Common myeloid progenitor, CD34-positive (primary cell): ENCODE measurements around the gene EXOSC6. TPM values are rescaled to one million over a fixed set of nuclear protein-coding genes. Genes with fewer than 3 reads are reported as not detected.
A peak's percentile ranks its signal among the peaks of the same experiment; 100 is the strongest.
"Not testable (repeated sequence)": the region's sequence is repeated elsewhere in the genome, so short reads cannot be mapped to it uniquely, and the experiment has no call there.

Experiments used
- CTCF ChIA-PET: fragments of 350-600 bp; sonication (Branson Sonifier 250); formaldehyde crosslinking; loops from one replicate; lab custom pipeline; 2021; ENCODE audit warnings: antibody characterized with exemption; lab: Charles Lee
- POLR2A ChIA-PET: fragments of 350-600 bp; sonication (Branson Sonifier 250); formaldehyde crosslinking; loops from one replicate; lab custom pipeline; 2021; ENCODE audit warnings: antibody characterized with exemption; lab: Charles Lee
- DNase-seq, 3 donors: peaks; one replicate each; pipeline versions ENCODE4 v3.0.0 to v3.0.0-alpha.2; 2013
- H3K27ac ChIP-seq, 2 experiments: 1 replicate in 1 of 2; 2 replicates in 1 of 2; pipeline ENCODE4 v1.7.0; 2013; ENCODE audit warnings: inconsistent platforms in 2 of 2, low read length in 2 of 2, mild to moderate bottlenecking in 2 of 2, low read depth in 1 of 2, moderate library complexity in 1 of 2; ENCODE audit not compliant: severe bottlenecking in 2 of 2, insufficient read depth in 1 of 2, poor library complexity in 1 of 2
- H3K27me3 ChIP-seq, 5 experiments: replicated peaks in 2 of 5; 1 replicate in 3 of 5; 2 replicates in 2 of 5; pipeline versions ENCODE4 v1.6.1 to v1.7.0; 2013; ENCODE audit warnings: low read length in 4 of 5, mild to moderate bottlenecking in 2 of 5, moderate library complexity in 2 of 5, inconsistent platforms in 1 of 5; ENCODE audit not compliant: insufficient read depth in 5 of 5, control insufficient read depth in 4 of 5
- H3K36me3 ChIP-seq, 4 experiments: 1 replicate in 2 of 4; 2 replicates in 2 of 4; pipeline versions ENCODE4 v1.6.1 to v1.7.0; 2013; ENCODE audit warnings: low read length in 3 of 4, control low read depth in 1 of 4, mild to moderate bottlenecking in 1 of 4; ENCODE audit not compliant: control insufficient read depth in 4 of 4, insufficient read depth in 4 of 4
- H3K4me1 ChIP-seq, 4 experiments: 1 replicate in 3 of 4; 2 replicates in 1 of 4; pipeline versions ENCODE4 v1.6.1 to v1.7.1; 2013; ENCODE audit warnings: low read length in 3 of 4, mild to moderate bottlenecking in 3 of 4, control low read depth in 1 of 4, inconsistent platforms in 1 of 4, moderate library complexity in 1 of 4; ENCODE audit not compliant: control insufficient read depth in 4 of 4, insufficient read depth in 4 of 4; ENCODE audit errors: control extremely low read depth in 1 of 4
- H3K4me3 ChIP-seq, 7 experiments: 1 replicate in 4 of 7; 2 replicates in 3 of 7; pipeline versions ENCODE4 v1.5.1 to v1.7.0; 2013; ENCODE audit warnings: mild to moderate bottlenecking in 7 of 7, low read length in 6 of 7, moderate library complexity in 6 of 7, inconsistent platforms in 2 of 7, low read depth in 2 of 7, control low read depth in 1 of 7; ENCODE audit not compliant: insufficient read depth in 4 of 7, control insufficient read depth in 1 of 7; ENCODE audit errors: extremely low read depth in 1 of 7
- H3K9me3 ChIP-seq, 5 experiments: 1 replicate in 4 of 5; 2 replicates in 1 of 5; pipeline versions ENCODE4 v1.6.1 to v1.7.1; 2013; ENCODE audit warnings: low read length in 4 of 5, mild to moderate bottlenecking in 2 of 5, inconsistent platforms in 1 of 5, low read depth in 1 of 5, moderate library complexity in 1 of 5; ENCODE audit not compliant: control insufficient read depth in 4 of 5, insufficient read depth in 2 of 5; ENCODE audit errors: control extremely low read depth in 1 of 5
- WGBS: methylation state at CpG from one replicate; pipeline ENCODE4 v1.1.5; 2013; ENCODE audit not compliant: insufficient coverage; 5-methylcytosine and 5-hydroxymethylcytosine counted together
- polyA plus RNA-seq: library from polyadenylated mRNA; unstranded; fragments of 120-200 nt; gene quantifications from one replicate; pipeline ENCODE4 v1.2.1, GENCODE V29; 2013

EXOSC6 gene
- 10.2 TPM for polyA plus RNA-seq

DNA sequence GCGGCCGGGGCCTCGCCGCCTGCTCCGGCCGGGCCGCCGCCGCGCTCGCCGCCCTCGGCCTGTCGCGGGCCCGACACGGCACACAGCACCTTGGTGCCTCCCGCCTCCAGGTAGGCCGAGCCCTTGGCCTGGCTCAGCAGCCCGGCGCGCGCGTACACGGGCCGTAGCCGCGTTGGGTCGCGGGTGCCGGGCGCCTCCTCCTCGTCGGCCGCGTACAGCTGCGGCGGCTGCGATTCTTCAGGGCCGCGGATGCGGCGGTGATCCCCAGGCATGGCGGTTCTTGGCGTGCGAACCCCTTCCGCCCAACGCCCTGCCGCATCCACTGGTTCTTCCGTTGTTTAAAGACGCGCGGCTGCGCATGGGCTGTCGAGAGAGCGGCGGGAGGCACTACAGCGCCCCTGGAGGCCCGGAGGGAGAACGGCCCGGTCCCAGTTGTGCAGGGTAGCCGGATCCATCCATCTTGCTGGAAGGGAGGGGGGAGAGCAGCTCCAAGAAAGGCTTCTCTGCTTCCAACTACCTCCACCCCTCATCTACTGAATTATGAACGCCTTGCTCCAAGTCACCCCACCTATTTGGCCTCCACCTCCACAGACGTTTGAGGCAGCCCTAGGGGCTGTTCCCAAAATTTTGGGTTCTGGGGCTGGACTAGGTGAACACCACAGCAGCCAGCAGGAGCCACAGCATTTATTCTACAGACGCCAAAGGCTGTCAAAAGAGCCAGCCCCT lies at the start of gene EXOSC6:
TSS of gene EXOSC6 (minus strand) at position 312 of the 726 bp plus-strand sequence. CDS start at position 272, 40 bp downstream.
- CTCF ChIA-PET: interaction anchor here (1.0 to 2.7 kb wide), 9 partner anchors 10 to 63 kb away, joined by 3 to 19 read pairs (median 3); no protein-coding TSS in a partner anchor
- POLR2A ChIA-PET: interaction anchor here (0.6 kb wide), 1 partner anchor 34 kb away, joined by 3 read pairs; no protein-coding TSS in a partner anchor

GRCh38 chr16:70301121-70301520 lies 49.4 kb upstream of the EXOSC6 start:
- H3K9me3 ChIP-seq: peaks cover 0 to 8% (median 3%) of the 10 kb centered on the region in 5 experiments
- no peak overlapping the region for H3K27ac ChIP-seq
- peaks cover 2 to 12% (median 7%) of the 10 kb centered on the region in 4 experiments for H3K36me3 ChIP-seq
- CTCF ChIA-PET: no interaction called here
- POLR2A ChIA-PET: no interaction called here
- WGBS: no CpG with 5 or more reads among the region's 1 CpG
- no peak for DNase-seq
- peaks cover 0 to 16% (median 9%) of the 10 kb centered on the region in 4 experiments for H3K4me1 ChIP-seq
- no peaks in the 10 kb centered on the region for H3K27me3 ChIP-seq
- H3K4me3 ChIP-seq: no peak overlapping the region

More for the DNA sequence above, at the start of gene EXOSC6:
- WGBS: 2% methylated on average over 60 of the region's 65 CpGs
- Histone ChIP-seq H3K9me3 (no peaks in the 10 kb centered on the region), H3K4me1 (peaks cover 0 to 15% (median 9%) of the 10 kb centered on the region in 4 experiments), H3K36me3 (peaks cover 8 to 45% (median 41%) of the 10 kb centered on the region in 4 experiments), H3K27me3 (no peaks in the 10 kb centered on the region), H3K4me3 (peak within 1 kb of the TSS; percentile 70 to 84 (median 80)), H3K27ac (peak within 1 kb of the TSS; percentile 81 to 86)
- DNase-seq: peak; percentile 93 to 97 (median 97)

DNA sequence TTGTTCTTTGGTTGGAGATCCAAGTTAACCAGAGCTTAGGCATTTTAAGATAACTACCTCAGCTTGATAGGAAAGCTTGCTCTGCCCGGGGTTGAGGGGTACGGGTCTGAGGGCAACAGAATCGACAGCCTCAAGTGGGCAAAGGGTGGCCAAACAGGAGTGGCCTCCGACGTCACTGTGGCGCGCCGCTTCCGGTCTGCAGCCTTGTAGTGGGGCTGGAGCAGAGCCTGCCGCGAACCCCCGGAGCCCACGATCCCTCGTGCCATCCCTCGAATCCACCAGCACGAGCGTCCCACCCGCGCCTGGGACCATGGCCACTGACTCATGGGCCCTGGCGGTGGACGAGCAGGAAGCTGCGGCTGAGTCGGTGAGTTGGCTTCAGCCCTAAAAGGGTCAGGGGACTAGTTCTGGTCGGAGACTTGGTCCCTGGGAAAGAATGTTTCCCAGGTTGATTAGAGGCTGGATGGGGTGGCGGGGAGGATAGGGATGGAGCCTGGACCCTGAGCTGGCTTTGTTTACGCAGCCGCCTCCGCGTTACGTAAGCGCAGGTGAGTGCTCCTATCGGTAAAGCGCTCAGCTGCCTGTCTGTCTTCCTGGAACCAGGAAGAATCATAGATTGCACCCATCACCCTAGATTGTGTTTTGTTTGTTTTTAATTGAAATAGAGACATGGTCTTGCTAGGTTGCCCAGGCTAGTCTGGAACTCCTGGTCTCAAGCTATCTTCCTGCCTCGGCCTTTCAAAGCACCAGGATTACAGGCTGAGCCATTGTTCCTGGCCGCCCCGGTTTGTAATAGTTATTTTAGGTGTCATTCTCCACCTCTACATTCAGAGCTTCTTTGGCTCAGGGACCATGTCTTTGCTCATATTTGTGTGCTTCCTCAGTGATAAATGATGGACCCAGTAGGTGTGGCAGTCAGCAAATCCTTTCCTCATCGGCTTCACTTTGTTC lies 47.5 kb upstream of the EXOSC6 start, which contains the start of gene DDX19B:
TSS of gene DDX19B (plus strand) at position 199 of the 951 bp plus-strand sequence. CDS start at position 311, 112 bp downstream.
- ChIA-PET POLR2A (interaction anchor here (2.0 to 2.5 kb wide), 2 partner anchors 10 to 47 kb away, joined by 5 to 15 read pairs; partner anchors contain the start of genes AARS1 and DDX19A), CTCF (interaction anchor here (0.6 to 2.8 kb wide), 7 partner anchors 10 to 477 kb away, joined by 3 to 14 read pairs (median 4); partner anchors contain the start of genes AARS1 and DDX19A)
- Histone ChIP-seq H3K27me3 (no peaks in the 10 kb centered on the region), H3K4me3 (peak within 1 kb of the TSS; percentile 80 to 100 (median 84)), H3K4me1 (peaks cover 0 to 16% (median 9%) of the 10 kb centered on the region in 4 experiments), H3K9me3 (peaks cover 0 to 8% (median 3%) of the 10 kb centered on the region in 5 experiments), H3K27ac (peak within 1 kb of the TSS; percentile 82 to 95), H3K36me3 (peaks cover 2 to 12% (median 6%) of the 10 kb centered on the region in 4 experiments)
- WGBS: 0% methylated on average over 18 of the region's 37 CpGs
- peak; percentile 55 to 82 (median 76) for DNase-seq

- H3K4me3 ChIP-seq: no peak overlapping the region
- peaks cover 0 to 16% (median 9%) of the 10 kb centered on the region in 4 experiments for H3K4me1 ChIP-seq
- H3K27ac ChIP-seq: no peak overlapping the region
- DNase-seq: no peak
- H3K36me3 ChIP-seq: no peaks in the 10 kb centered on the region
- POLR2A ChIA-PET: no interaction called here
- H3K9me3 ChIP-seq: peaks cover 0 to 2% (median 0%) of the 10 kb centered on the region in 5 experiments
- no peaks in the 10 kb centered on the region for H3K27me3 ChIP-seq
- CTCF ChIA-PET: interaction anchor here (0.7 kb wide), 1 partner anchor 223 kb away, joined by 5 read pairs; no protein-coding TSS in a partner anchor
Measured at GRCh38 chr16:70295634-70296033, 43.9 kb upstream of the EXOSC6 start.

- peaks cover 0 to 17% (median 11%) of the 10 kb centered on the region in 4 experiments for H3K4me1 ChIP-seq
- POLR2A ChIA-PET: no interaction called here
Measured at GRCh38 chr16:70294385-70295025, 42.8 kb upstream of the EXOSC6 start.

GRCh38 chr16:70292148-70292547 lies 40.4 kb upstream of the EXOSC6 start:
- DNase-seq, H3K27ac ChIP-seq, H3K4me3 ChIP-seq, CTCF ChIA-PET, H3K36me3 ChIP-seq, H3K27me3 ChIP-seq, H3K9me3 ChIP-seq: not testable (repeated sequence)
- WGBS: 100% methylated on average over 2 of the region's 11 CpGs
- POLR2A ChIA-PET: interaction anchor here (0.6 kb wide), 1 partner anchor 391 kb away, joined by 4 read pairs; no protein-coding TSS in a partner anchor
- H3K4me1 ChIP-seq: peaks cover 0 to 13% (median 6%) of the 10 kb centered on the region in 4 experiments

More at GRCh38 chr16:70294385-70295025, 42.8 kb upstream of the EXOSC6 start:
- WGBS: 96% methylated on average over 27 of the region's 28 CpGs
- H3K4me3 ChIP-seq: no peak overlapping the region
- DNase-seq: no peak
- CTCF ChIA-PET: interaction anchor here (0.6 kb wide), 1 partner anchor 25 kb away, joined by 3 read pairs; no protein-coding TSS in a partner anchor
- no peaks in the 10 kb centered on the region for H3K27me3 ChIP-seq
- H3K36me3 ChIP-seq: no peaks in the 10 kb centered on the region
- peaks cover 0 to 2% (median 0%) of the 10 kb centered on the region in 5 experiments for H3K9me3 ChIP-seq
- no peak overlapping the region for H3K27ac ChIP-seq
